IMR-90 (cell line): Measurements from ENCODE around the gene TMSB10. TPM values are rescaled to one million over a fixed set of nuclear protein-coding genes. Genes with fewer than 3 reads are reported as not detected.
A peak's percentile ranks its signal among the peaks of the same experiment; 100 is the strongest.

ENCODE experiments used
- ATAC-seq: fragments of 200-7000 bp; cut with Tn5 transposase; 2 replicates; pipeline ENCODE4 v1.9.1; 2020; ENCODE audit warnings: low read depth, mild to moderate bottlenecking, moderate library complexity
- BruUV-seq: library from RNA; stranded (reverse); fragments of 400-500 nt; replicated peaks from 2 replicates; lab custom pipeline; 2021; lab: Mats Ljungman, UMichigan
- CTCF ChIA-PET: fragments of 300-600 bp; formaldehyde crosslinking; extraction: SDS; loops from one replicate; lab custom pipeline; 2021; ENCODE audit warnings: antibody characterized with exemption; lab: Yijun Ruan, JAX
- POLR2A ChIA-PET: fragments of 300-600 bp; sonication (Branson Sonifier 250); formaldehyde crosslinking; loops from one replicate; lab custom pipeline; 2022; ENCODE audit warnings: antibody characterized with exemption; ENCODE audit not compliant: unreplicated experiment; lab: Charles Lee
- DNase-seq: peaks from one replicate; pipeline ENCODE4 v3.0.0; 2013
- H2AFZ ChIP-seq: replicated peaks from 2 replicates; pipeline ENCODE3; 2013; ENCODE audit warnings: low read length, mild to moderate bottlenecking; ENCODE audit not compliant: poor library complexity
- H2AK5ac ChIP-seq: 2 replicates; pipeline ENCODE4 v1.6.1; 2013; ENCODE audit warnings: low read depth, low read length, inconsistent platforms
- H2AK9ac ChIP-seq: replicated peaks from 2 replicates; pipeline ENCODE3; 2013; ENCODE audit warnings: mild to moderate bottlenecking, low read depth, low read length, moderate library complexity; ENCODE audit not compliant: poor library complexity
- H2BK120ac ChIP-seq: 2 replicates; pipeline ENCODE4 v1.6.1; 2013; ENCODE audit warnings: low read depth, low read length, inconsistent platforms
- H2BK15ac ChIP-seq: 3 replicates; pipeline ENCODE4 v1.6.1; 2013; ENCODE audit warnings: low read depth, low read length, inconsistent platforms
- H2BK20ac ChIP-seq: 2 replicates; pipeline ENCODE4 v1.6.1; 2013; ENCODE audit warnings: low read depth, mild to moderate bottlenecking, inconsistent platforms, low read length, moderate library complexity
- H2BK5ac ChIP-seq: 2 replicates; pipeline ENCODE4 v1.6.1; 2013; ENCODE audit warnings: mild to moderate bottlenecking, low read depth, low read length, inconsistent platforms; ENCODE audit not compliant: poor library complexity, severe bottlenecking
- H3K14ac ChIP-seq: replicated peaks from 2 replicates; pipeline ENCODE4 v1.6.1; 2013; ENCODE audit warnings: low read depth, low read length, inconsistent platforms
- H3K18ac ChIP-seq: 2 replicates; pipeline ENCODE4 v1.6.1; 2013; ENCODE audit warnings: low read depth, low read length, control low read depth
- H3K23ac ChIP-seq: 2 replicates; pipeline ENCODE4 v1.6.1; 2013; ENCODE audit warnings: low read depth, low read length, inconsistent platforms
- H3K27ac ChIP-seq: 2 replicates; pipeline ENCODE4 v1.5.1; 2013; ENCODE audit warnings: mild to moderate bottlenecking, control low read depth, low read length; ENCODE audit not compliant: insufficient read depth
- H3K27me3 ChIP-seq: 2 replicates; pipeline ENCODE4 v1.6.1; 2013; ENCODE audit warnings: low read length; ENCODE audit not compliant: control insufficient read depth, insufficient read depth
- H3K36me3 ChIP-seq: 2 replicates; pipeline ENCODE4 v1.6.1; 2013; ENCODE audit warnings: low read length, mixed read lengths; ENCODE audit not compliant: control insufficient read depth, insufficient read depth
- H3K4ac ChIP-seq: 2 replicates; pipeline ENCODE4 v1.6.1; 2013; ENCODE audit warnings: low read depth, low read length, inconsistent platforms
- H3K4me1 ChIP-seq: 2 replicates; pipeline ENCODE4 v1.6.1; 2013; ENCODE audit warnings: low read length, mixed read lengths; ENCODE audit not compliant: control insufficient read depth, insufficient read depth
- H3K4me2 ChIP-seq: 2 replicates; pipeline ENCODE4 v1.6.1; 2013; ENCODE audit warnings: low read depth, mild to moderate bottlenecking, control low read depth, low read length, moderate library complexity
- H3K4me3 ChIP-seq: 2 replicates; pipeline ENCODE4 v1.5.1; 2013; ENCODE audit warnings: low read depth, mild to moderate bottlenecking, control low read depth, low read length, moderate library complexity; ENCODE audit not compliant: insufficient read depth
- H3K56ac ChIP-seq: 2 replicates; pipeline ENCODE4 v1.6.1; 2013; ENCODE audit warnings: low read length, inconsistent platforms; ENCODE audit not compliant: insufficient read depth; ENCODE audit errors: extremely low read depth
- H3K79me1 ChIP-seq, 2 experiments: 2 replicates each; pipeline ENCODE4 v1.6.1; 2013; ENCODE audit warnings: low read length in 2 of 2, inconsistent platforms in 1 of 2, low read depth in 1 of 2
- H3K9ac ChIP-seq: 2 replicates; pipeline ENCODE4 v1.6.1; 2013; ENCODE audit warnings: low read depth, low read length, control low read depth
- H3K9me1 ChIP-seq: 2 replicates; pipeline ENCODE4 v1.6.1; 2013; ENCODE audit warnings: low read length, inconsistent platforms; ENCODE audit not compliant: insufficient read depth
- H3K9me3 ChIP-seq: 2 replicates; pipeline ENCODE4 v1.6.1; 2013; ENCODE audit warnings: low read length; ENCODE audit not compliant: control insufficient read depth, insufficient read depth
- H4K20me1 ChIP-seq: 2 replicates; pipeline ENCODE4 v1.6.1; 2013; ENCODE audit warnings: low read length, inconsistent platforms; ENCODE audit not compliant: insufficient read depth
- H4K5ac ChIP-seq: 2 replicates; pipeline ENCODE4 v1.6.1; 2013; ENCODE audit warnings: mild to moderate bottlenecking, low read depth, low read length, control low read depth
- H4K8ac ChIP-seq, 2 experiments: 2 replicates each; pipeline ENCODE4 v1.6.1; 2013; ENCODE audit warnings: low read depth in 2 of 2, low read length in 2 of 2, control low read depth in 1 of 2, inconsistent platforms in 1 of 2
- H4K91ac ChIP-seq: 2 replicates; pipeline ENCODE4 v1.6.1; 2013; ENCODE audit warnings: low read depth, low read length, inconsistent platforms; ENCODE audit not compliant: insufficient read depth
- BHLHE40 ChIP-seq: fragments of 150-350 bp; IDR thresholded peaks from 2 replicates; pipeline ENCODE4 v1.6.1; 2016; ENCODE audit warnings: mild to moderate bottlenecking, low read depth, low read length
- CEBPB ChIP-seq: IDR thresholded peaks from 2 replicates; pipeline ENCODE4 v1.6.1; 2012; ENCODE audit warnings: low read depth, low read length, improper control_type of control experiment
- CHD1 ChIP-seq: IDR thresholded peaks from 2 replicates; pipeline ENCODE4 v1.6.1; 2012; ENCODE audit warnings: low read depth, low read length, improper control_type of control experiment
- ELK1 ChIP-seq: fragments of 150-350 bp; IDR thresholded peaks from 2 replicates; pipeline ENCODE4 v1.6.1; 2016; ENCODE audit warnings: low read depth, mild to moderate bottlenecking, low read length, moderate library complexity, borderline replicate concordance
- FOS ChIP-seq: fragments of 150-350 bp; IDR thresholded peaks from 2 replicates; pipeline ENCODE4 v1.6.1; 2016; ENCODE audit warnings: low read depth, low read length
- MAFK ChIP-seq: IDR thresholded peaks from 2 replicates; pipeline ENCODE4 v1.6.1; 2012; ENCODE audit warnings: low read depth, low read length, improper control_type of control experiment
- MAZ ChIP-seq: IDR thresholded peaks from 2 replicates; pipeline ENCODE4 v1.6.1; 2012; ENCODE audit warnings: low read depth, mild to moderate bottlenecking, low read length, improper control_type of control experiment, moderate library complexity, borderline replicate concordance
- MXI1 ChIP-seq: IDR thresholded peaks from 2 replicates; pipeline ENCODE4 v1.6.1; 2012; ENCODE audit warnings: low read depth, mild to moderate bottlenecking, low read length, moderate library complexity, borderline replicate concordance
- NFE2L2 ChIP-seq: fragments of 150-350 bp; IDR thresholded peaks from 2 replicates; pipeline ENCODE4 v1.6.1; 2016; ENCODE audit warnings: low read depth, mild to moderate bottlenecking, low read length
- POLR2A ChIP-seq: IDR thresholded peaks from 2 replicates; pipeline ENCODE4 v1.6.1; 2012; ENCODE audit warnings: mild to moderate bottlenecking, low read depth, low read length
- RAD21 ChIP-seq: IDR thresholded peaks from 2 replicates; pipeline ENCODE4 v1.6.1; 2012; ENCODE audit warnings: low read length, improper control_type of control experiment
- RCOR1 ChIP-seq: IDR thresholded peaks from 2 replicates; pipeline ENCODE4 v1.6.1; 2012; ENCODE audit warnings: mild to moderate bottlenecking, low read length, improper control_type of control experiment; ENCODE audit not compliant: insufficient replicate concordance
- RFX5 ChIP-seq: IDR thresholded peaks from 2 replicates; pipeline ENCODE4 v1.8.0; 2012; ENCODE audit warnings: low read depth, mild to moderate bottlenecking, low read length, moderate library complexity
- SMC3 ChIP-seq: fragments of 150-350 bp; IDR thresholded peaks from 2 replicates; pipeline ENCODE4 v1.6.1; 2016; ENCODE audit warnings: low read depth, mild to moderate bottlenecking, antibody characterized with exemption, low read length, moderate library complexity
- WGBS, 2 experiments: methylation state at CpG; one replicate each; pipeline versions ENCODE4 v1.1.5 to v1.1.7; 2013; ENCODE audit warnings: missing lambda C conversion rate in 2 of 2; ENCODE audit not compliant: insufficient read length in 1 of 2; ENCODE audit errors: extremely low coverage in 2 of 2; 5-methylcytosine and 5-hydroxymethylcytosine counted together
- dilution Hi-C: fragments of 300-500 bp; cut with HindIII; formaldehyde crosslinking; loops from one replicate; pipeline ENCODE4 v1.14.3; 2018; ENCODE audit warnings: low sequenced_read_pairs; ENCODE audit not compliant: unreplicated experiment
- in situ Hi-C: fragments of 300-500 bp; cut with MboI; formaldehyde crosslinking; loops from 3 replicates; pipeline ENCODE4 v1.14.3; 2019; ENCODE audit warnings: low sequenced_read_pairs, inconsistent platforms, mixed read lengths
- intact Hi-C: fragments of 100-400 bp; cut with micrococcal nuclease; formaldehyde crosslinking; loops from 2 replicates; pipeline ENCODE4 v1.10.0; 2022
- polyA plus RNA-seq, 3 experiments: library from polyadenylated mRNA; depleted of rRNA; stranded (reverse); fragments of >200 nt; gene quantifications; 2 replicates each; pipeline ENCODE4 v1.2.3, GENCODE V29; 2012; ENCODE audit warnings: low replicate concordance in 1 of 3
- total RNA-seq: library from RNA; depleted of rRNA; stranded (reverse); fragments of >200 nt; gene quantifications from 2 replicates; pipeline ENCODE4 v1.2.3, GENCODE V29; 2012
- TF ChIP-seq, protein P1 (sequence below): fragments of 150-350 bp; IDR thresholded peaks from 2 replicates; pipeline ENCODE4 v1.6.1; 2017; ENCODE audit warnings: mild to moderate bottlenecking, antibody characterized with exemption, low read length, low read depth
- TF ChIP-seq, protein P2 (sequence below): conservative IDR thresholded peaks from 2 replicates; pipeline ENCODE4 v1.5.1; 2012; ENCODE audit warnings: mild to moderate bottlenecking, low read depth, low read length, improper control_type of control experiment

Gene TMSB10
- total and polyA plus RNA-seq, 2 of the 4 experiments (the other 2 are of a cell fraction): 3,620 to 5,527 TPM

DNA sequence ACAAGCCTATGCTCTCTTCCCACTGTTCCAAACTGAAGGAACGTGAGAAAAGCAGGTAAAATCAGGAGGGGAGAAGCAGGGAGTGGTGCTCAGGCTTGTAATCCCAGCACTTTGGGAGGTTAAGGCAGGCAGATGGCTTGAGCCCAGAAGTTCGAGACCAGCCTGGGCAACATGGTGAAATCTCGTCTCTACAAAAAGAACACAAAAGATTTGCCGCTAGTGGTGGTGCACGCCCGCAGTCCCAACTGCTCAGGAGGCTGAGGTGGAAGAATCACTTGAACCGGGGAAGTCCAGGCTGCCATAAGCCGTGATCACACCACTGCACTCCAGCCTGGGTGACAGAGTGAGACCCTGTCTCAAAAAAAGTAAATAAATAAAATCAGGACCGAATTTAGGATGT lies 1.3 kb upstream of the TMSB10 start:
- Histone ChIP-seq H3K4ac (peak overlapping the region; percentile 42; the same call in 1 of the 2 replicates), H2BK15ac (peak overlapping the region; percentile 84; the same call in 2 of the 3 replicates), H3K9ac (peak overlapping the region; percentile 89; the same call in 1 of the 2 replicates), H4K91ac (peak overlapping the region; percentile 82), H2BK5ac (no peak overlapping the region), H3K4me3 (no peak overlapping the region), H4K5ac (peak overlapping the region; percentile 62; the same call in 1 of the 2 replicates), H2AFZ (no peak overlapping the region), H3K56ac (no peak overlapping the region), H3K23ac (peak overlapping the region; percentile 97), H2BK20ac (0 out of 2 replicates have a peak overlapping the region, but pooled peaks have one; percentile 20), H3K27ac (0 out of 2 replicates have a peak overlapping the region, but pooled peaks have one; percentile 10), H4K20me1 (peaks cover 23% of the 10 kb centered on the region), H2AK5ac (peak overlapping the region; percentile 70; the same call in 1 of the 2 replicates), H3K14ac (peak overlapping the region; percentile 4), H3K4me1 (peaks cover 7% of the 10 kb centered on the region), H3K79me1 (peaks cover 11 to 40% of the 10 kb centered on the region in 2 experiments; a peak in 3 of 4 replicates), H3K36me3 (peaks cover 17% of the 10 kb centered on the region), H3K9me3 (no peaks in the 10 kb centered on the region), H2AK9ac (peak overlapping the region; percentile 75), H3K18ac (no peak overlapping the region), H3K4me2 (no peak overlapping the region), H2BK120ac (0 out of 2 replicates have a peak overlapping the region, but pooled peaks have one; percentile 11), H3K9me1 (no peaks in the 10 kb centered on the region), H4K8ac (peak overlapping the region; percentile 29 to 93; a peak in 2 of 4 replicates), H3K27me3 (no peaks in the 10 kb centered on the region)
- DNase-seq (no peak), ATAC-seq (no peak)
- intact Hi-C loops (no loop called here), dilution Hi-C loops (no loop called here), in situ Hi-C loops (no loop called here)
- WGBS, 2 experiments: 90% methylated on average over 2 of the region's 9 CpGs; no CpG with 5 or more reads in 1 of the 2 experiments
- ChIA-PET POLR2A (no interaction called here), CTCF (interaction anchor here (0.6 kb wide), 1 partner anchor 45 kb away, joined by 3 read pairs; no protein-coding TSS in a partner anchor)
- TF ChIP-seq, protein P1, sequence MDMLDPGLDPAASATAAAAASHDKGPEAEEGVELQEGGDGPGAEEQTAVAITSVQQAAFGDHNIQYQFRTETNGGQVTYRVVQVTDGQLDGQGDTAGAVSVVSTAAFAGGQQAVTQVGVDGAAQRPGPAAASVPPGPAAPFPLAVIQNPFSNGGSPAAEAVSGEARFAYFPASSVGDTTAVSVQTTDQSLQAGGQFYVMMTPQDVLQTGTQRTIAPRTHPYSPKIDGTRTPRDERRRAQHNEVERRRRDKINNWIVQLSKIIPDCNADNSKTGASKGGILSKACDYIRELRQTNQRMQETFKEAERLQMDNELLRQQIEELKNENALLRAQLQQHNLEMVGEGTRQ: no peak
- no peak for TF ChIP-seq POLR2A
- TF ChIP-seq CHD1: no peak
- no peak for TF ChIP-seq RAD21
- TF ChIP-seq, protein P2, sequence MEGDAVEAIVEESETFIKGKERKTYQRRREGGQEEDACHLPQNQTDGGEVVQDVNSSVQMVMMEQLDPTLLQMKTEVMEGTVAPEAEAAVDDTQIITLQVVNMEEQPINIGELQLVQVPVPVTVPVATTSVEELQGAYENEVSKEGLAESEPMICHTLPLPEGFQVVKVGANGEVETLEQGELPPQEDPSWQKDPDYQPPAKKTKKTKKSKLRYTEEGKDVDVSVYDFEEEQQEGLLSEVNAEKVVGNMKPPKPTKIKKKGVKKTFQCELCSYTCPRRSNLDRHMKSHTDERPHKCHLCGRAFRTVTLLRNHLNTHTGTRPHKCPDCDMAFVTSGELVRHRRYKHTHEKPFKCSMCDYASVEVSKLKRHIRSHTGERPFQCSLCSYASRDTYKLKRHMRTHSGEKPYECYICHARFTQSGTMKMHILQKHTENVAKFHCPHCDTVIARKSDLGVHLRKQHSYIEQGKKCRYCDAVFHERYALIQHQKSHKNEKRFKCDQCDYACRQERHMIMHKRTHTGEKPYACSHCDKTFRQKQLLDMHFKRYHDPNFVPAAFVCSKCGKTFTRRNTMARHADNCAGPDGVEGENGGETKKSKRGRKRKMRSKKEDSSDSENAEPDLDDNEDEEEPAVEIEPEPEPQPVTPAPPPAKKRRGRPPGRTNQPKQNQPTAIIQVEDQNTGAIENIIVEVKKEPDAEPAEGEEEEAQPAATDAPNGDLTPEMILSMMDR: no peak
- TF ChIP-seq MAFK: no peak
- TF ChIP-seq FOS: no peak
- TF ChIP-seq SMC3: no peak
- TF ChIP-seq RCOR1: no peak
- TF ChIP-seq NFE2L2: no peak
- TF ChIP-seq CEBPB: no peak
- no peak for TF ChIP-seq MAZ
- TF ChIP-seq RFX5: no peak
- TF ChIP-seq MXI1: no peak
- no peak for TF ChIP-seq BHLHE40
- no peak for TF ChIP-seq ELK1
- no TSS peak for BruUV-seq
